Gastroesophageal sphincter (tissue), 4 donors: ENCODE results near the gene RAB9A. TPM values are rescaled to one million over a fixed set of nuclear protein-coding genes. Genes with fewer than 3 reads are reported as not detected.

Experiments used
- ATAC-seq: fragments of 150-250 bp; one replicate; pipeline ENCODE4 v1.9.1; 2016; ENCODE audit warnings: mild to moderate bottlenecking, moderate library complexity
- H3K27ac ChIP-seq, 4 donors: fragments of 200-600 bp; sonication (generic) in 3 of 4; 1 replicate in 3 of 4; 2 replicates in 1 of 4; pipeline ENCODE4 v1.5.1; 2016 to 2019
- H3K27me3 ChIP-seq: fragments of 200-600 bp; sonication (generic); one replicate; pipeline ENCODE4 v1.5.1; 2019
- H3K36me3 ChIP-seq, 2 donors: fragments of 200-600 bp; sonication (generic); one replicate each; pipeline ENCODE4 v1.5.1; 2019; ENCODE audit warnings: control low read depth in 1 of 2
- H3K4me1 ChIP-seq, 3 donors: fragments of 200-600 bp; sonication (generic); 1 replicate in 2 of 3; 2 replicates in 1 of 3; pipeline ENCODE4 v1.5.1; 2016 to 2019; ENCODE audit warnings: control low read depth in 2 of 3
- H3K4me3 ChIP-seq, 2 donors: fragments of 200-600 bp; sonication (generic); one replicate each; pipeline ENCODE4 v1.5.1; 2019; ENCODE audit warnings: mild to moderate bottlenecking in 1 of 2, moderate library complexity in 1 of 2
- H3K9me3 ChIP-seq, 3 donors: fragments of 200-600 bp; sonication (generic); one replicate each; pipeline ENCODE4 v1.5.1; 2017 to 2019; ENCODE audit warnings: control low read depth in 2 of 3
- CTCF ChIP-seq, 4 experiments: fragments of 200-600 bp in 2 of 4; fragments of 450-650 bp in 2 of 4; sonication (generic) in 1 of 4; IDR thresholded peaks; one replicate each; pipeline ENCODE4 v1.5.1; 2017 to 2019; ENCODE audit warnings: antibody characterized with exemption in 4 of 4, mild to moderate bottlenecking in 2 of 4, moderate library complexity in 2 of 4
- EP300 ChIP-seq: sonication (generic); formaldehyde crosslinking; IDR thresholded peaks from one replicate; pipeline ENCODE4 v1.6.1; 2017; ENCODE audit warnings: antibody characterized with exemption, mild to moderate bottlenecking
- POLR2A ChIP-seq, 2 donors: fragments of 450-650 bp; IDR thresholded peaks; one replicate each; pipeline ENCODE4 v1.6.1; 2017; ENCODE audit warnings: antibody characterized with exemption in 2 of 2, mild to moderate bottlenecking in 2 of 2, moderate library complexity in 1 of 2
- POLR2AphosphoS5 ChIP-seq: sonication (generic); formaldehyde crosslinking; IDR thresholded peaks from one replicate; pipeline ENCODE4 v1.6.1; 2017; ENCODE audit warnings: antibody characterized with exemption
- WGBS, 2 donors: methylation state at CpG; one replicate each; pipeline ENCODE4 v1.1.5; 2018; ENCODE audit warnings: low coverage in 1 of 2; 5-methylcytosine and 5-hydroxymethylcytosine counted together
- total RNA-seq, 4 donors: library from RNA; depleted of rRNA; stranded (reverse); fragments of >200 nt; gene quantifications; one replicate each; pipeline ENCODE4 v1.1.0, GENCODE V29; 2016

RAB9A gene
- total RNA-seq, 4 donors from 2014 or later = 29.6 to 50.7 (median 38.3) TPM

- H3K4me1 ChIP-seq = peaks cover 0 to 62% (median 0%) of the 10 kb centered on the region in 3 donors
- no peaks in the 10 kb centered on the region for H3K27me3 ChIP-seq
- TF ChIP-seq EP300 (no peak), POLR2A (IDR thresholded peaks at IDR 0.05) (no peak), CTCF (IDR thresholded peaks at IDR 0.05) (no peak), POLR2AphosphoS5 (no peak)
- no peak for ATAC-seq
- no peaks in the 10 kb centered on the region for H3K36me3 ChIP-seq
- no peak overlapping the region for H3K27ac ChIP-seq
- no peak overlapping the region for H3K4me3 ChIP-seq
- H3K9me3 ChIP-seq = no peaks in the 10 kb centered on the region
- 50 to 85% methylated on average over 2 to 3 of the region's 5 CpGs for WGBS, 2 donors
Measured at GRCh38 chrX:13702111-13702789, 13.3 kb downstream of the RAB9A start.

- 70 to 79% methylated on average over 3 of the region's 3 CpGs for WGBS, 2 donors
- no peak for TF ChIP-seq POLR2A (IDR thresholded peaks at IDR 0.05)
- no peak for TF ChIP-seq EP300
- no peak for TF ChIP-seq POLR2AphosphoS5
- no peak for TF ChIP-seq CTCF (IDR thresholded peaks at IDR 0.05)
- H3K27me3 ChIP-seq = no peaks in the 10 kb centered on the region
- no peak for ATAC-seq
- H3K27ac ChIP-seq = peak overlapping the region in 1 of 4 donors; percentile 11
- no peak overlapping the region for H3K4me3 ChIP-seq
- no peaks in the 10 kb centered on the region for H3K9me3 ChIP-seq
- peaks cover 0 to 55% (median 0%) of the 10 kb centered on the region in 3 donors for H3K4me1 ChIP-seq
- no peaks in the 10 kb centered on the region for H3K36me3 ChIP-seq
Measured at GRCh38 chrX:13703135-13703534, 14.2 kb downstream of the RAB9A start.

GRCh38 chrX:13703589-13703988, 14.7 kb downstream of the RAB9A start:
- no peaks in the 10 kb centered on the region for H3K9me3 ChIP-seq
- H3K4me3 ChIP-seq = no peak overlapping the region
- peaks cover 0 to 51% (median 0%) of the 10 kb centered on the region in 3 donors for H3K4me1 ChIP-seq
- TF ChIP-seq EP300 = no peak
- TF ChIP-seq POLR2A (IDR thresholded peaks at IDR 0.05) = no peak
- no peak for TF ChIP-seq POLR2AphosphoS5
- TF ChIP-seq CTCF (IDR thresholded peaks at IDR 0.05) = no peak
- WGBS, 2 donors = 19% methylated on average over 2 of the region's 3 CpGs; no CpG with 5 or more reads in 1 of the 2 donors
- no peaks in the 10 kb centered on the region for H3K36me3 ChIP-seq
- peak overlapping the region in 1 of 4 donors; percentile 11 for H3K27ac ChIP-seq
- no peak for ATAC-seq
- no peaks in the 10 kb centered on the region for H3K27me3 ChIP-seq

- no peak overlapping the region for H3K27ac ChIP-seq
- ATAC-seq = no peak
Measured at GRCh38 chrX:13711141-13711540, 22.2 kb downstream of the RAB9A start.

More at GRCh38 chrX:13711141-13711540, 22.2 kb downstream of the RAB9A start:
- H3K4me3 ChIP-seq = no peak overlapping the region
- peaks cover 0 to 16% of the 10 kb centered on the region in 2 donors for H3K36me3 ChIP-seq
- no peak for TF ChIP-seq POLR2A (IDR thresholded peaks at IDR 0.05)
- TF ChIP-seq POLR2AphosphoS5 = no peak
- no peak for TF ChIP-seq CTCF (IDR thresholded peaks at IDR 0.05)
- no peak for TF ChIP-seq EP300
- 72 to 86% methylated on average over 2 to 4 of the region's 4 CpGs for WGBS, 2 donors
- no peaks in the 10 kb centered on the region for H3K4me1 ChIP-seq
- H3K9me3 ChIP-seq = no peaks in the 10 kb centered on the region
- no peaks in the 10 kb centered on the region for H3K27me3 ChIP-seq
